Astrocyte of the cerebellum (primary cell): Measurements from ENCODE around the gene AUNIP.

Experiments used
- DNase-seq: peaks from one replicate; pipeline ENCODE4 v3.0.0-alpha.2; 2011; ENCODE audit warnings: low read depth
- H3K4me3 ChIP-seq: 2 replicates; pipeline ENCODE4 v1.5.1; 2011; ENCODE audit warnings: mild to moderate bottlenecking, low read depth, low read length, moderate library complexity
- CTCF ChIP-seq: IDR thresholded peaks from 2 replicates; pipeline ENCODE4 v1.5.1; 2012; ENCODE audit warnings: low read length, low read depth, moderate library complexity, mild to moderate bottlenecking; ENCODE audit errors: missing control alignments
- in situ Hi-C: cut with HindIII; loops from 2 replicates; pipeline ENCODE4 v1.10.0; 2017; ENCODE audit warnings: low sequenced_read_pairs

The AUNIP gene

GRCh38 chr1:25809929-25810328 is 49.3 kb downstream of the AUNIP start:
- in situ Hi-C loops = no loop called here
- DNase-seq = no peak
- no peak overlapping the region for H3K4me3 ChIP-seq
- TF ChIP-seq CTCF = no peak

- H3K4me3 ChIP-seq = no peak overlapping the region
- DNase-seq = no peak
- TF ChIP-seq CTCF = no peak
- in situ Hi-C loops = no loop called here
Measured at GRCh38 chr1:25809283-25809926, 49.9 kb downstream of the AUNIP start.

GRCh38 chr1:25808481-25809244 is 50.6 kb downstream of the AUNIP start:
- H3K4me3 ChIP-seq = no peak overlapping the region
- in situ Hi-C loops = no loop called here
- DNase-seq = no peak
- TF ChIP-seq CTCF = no peak

- H3K4me3 ChIP-seq = no peak overlapping the region
- DNase-seq = no peak
- in situ Hi-C loops = no loop called here
- TF ChIP-seq CTCF = no peak
Measured at GRCh38 chr1:25807480-25808390, 51.5 kb downstream of the AUNIP start.

- H3K4me3 ChIP-seq = no peak overlapping the region
- no peak for TF ChIP-seq CTCF
- no peak for DNase-seq
- in situ Hi-C loops = no loop called here
Measured at GRCh38 chr1:25806418-25806817, 52.8 kb downstream of the AUNIP start.

GRCh38 chr1:25805863-25806225 is 53.4 kb downstream of the AUNIP start:
- no peak for TF ChIP-seq CTCF
- H3K4me3 ChIP-seq = no peak overlapping the region
- no peak for DNase-seq
- in situ Hi-C loops = no loop called here
